HG03571 (cell line): ENCODE results near the gene ENTPD6.

Experiments
- ATAC-seq: cut with Tn5 transposase; IDR thresholded peaks from one replicate; pipeline ENCODE4 v1.9.1; 2021; ENCODE audit not compliant: unreplicated experiment

The ENTPD6 gene

DNA sequence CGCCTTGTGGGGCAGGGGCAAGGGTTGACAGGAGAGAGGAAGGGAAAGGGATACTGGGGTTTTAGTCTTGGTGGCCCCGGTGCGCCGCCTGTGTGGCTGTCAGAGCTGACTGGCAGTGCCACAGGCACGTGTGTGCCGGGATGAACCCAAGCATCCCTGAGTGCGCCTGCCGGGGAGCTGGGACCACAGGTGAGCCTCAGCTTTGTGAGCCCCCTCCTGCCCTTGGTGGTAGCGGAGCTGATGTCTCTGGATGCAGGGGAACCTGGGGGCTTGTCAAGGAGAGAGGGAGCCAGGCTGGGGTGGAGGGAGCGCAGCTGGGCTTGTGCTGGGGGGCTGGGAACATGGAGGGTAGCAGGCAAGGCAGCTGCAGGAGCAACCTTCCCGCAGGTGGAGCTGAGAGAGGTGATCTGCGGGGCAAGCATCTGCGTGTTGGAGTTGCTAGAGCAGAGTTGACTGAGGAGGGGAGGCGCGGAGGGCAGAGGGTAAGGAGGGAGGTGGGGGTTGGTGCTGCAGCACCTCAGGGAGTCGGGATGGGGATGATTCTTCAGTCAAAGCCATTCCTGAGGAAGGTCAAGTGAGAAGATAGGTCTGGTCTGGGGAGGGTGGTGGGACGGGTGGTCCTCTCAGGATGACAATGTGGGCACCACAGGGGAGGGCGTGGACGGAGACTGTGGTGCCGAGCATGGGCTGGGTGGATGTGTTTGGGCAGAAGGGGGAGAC lies 80.5 kb downstream of the ENTPD6 start:
- ATAC-seq: no peak
